H9 (cell line): Measurements from ENCODE around the gene UTP20. TPM values are rescaled to one million over a fixed set of nuclear protein-coding genes. Genes with fewer than 3 reads are reported as not detected.

Experiments
- DNase-seq: peaks from one replicate; pipeline ENCODE4 v3.0.0-alpha.2; 2017
- H2AFZ ChIP-seq: one replicate; pipeline ENCODE4 v1.6.1; 2013; ENCODE audit warnings: mild to moderate bottlenecking, low read length, control low read depth, moderate library complexity
- H2AK5ac ChIP-seq: 2 replicates; pipeline ENCODE4 v1.6.1; 2013; ENCODE audit warnings: low read length, control low read depth, mixed read lengths; ENCODE audit not compliant: insufficient read length
- H2BK120ac ChIP-seq: one replicate; pipeline ENCODE4 v1.6.1; 2013; ENCODE audit warnings: low read depth, mild to moderate bottlenecking, low read length, control low read depth, inconsistent platforms; ENCODE audit not compliant: poor library complexity, severe bottlenecking
- H2BK12ac ChIP-seq: 2 replicates; pipeline ENCODE4 v1.6.1; 2013; ENCODE audit warnings: low read length, control low read depth, mixed read lengths, low read depth; ENCODE audit not compliant: insufficient read length
- H2BK15ac ChIP-seq: 2 replicates; pipeline ENCODE4 v1.6.1; 2013; ENCODE audit warnings: low read depth, low read length, control low read depth
- H2BK20ac ChIP-seq: one replicate; pipeline ENCODE4 v1.6.1; 2013; ENCODE audit warnings: low read depth, mild to moderate bottlenecking, low read length, control low read depth, inconsistent platforms; ENCODE audit not compliant: poor library complexity, severe bottlenecking
- H2BK5ac ChIP-seq: 2 replicates; pipeline ENCODE4 v1.6.1; 2013; ENCODE audit warnings: low read length, control low read depth, mixed read lengths; ENCODE audit not compliant: insufficient read length
- H3K14ac ChIP-seq: 2 replicates; pipeline ENCODE4 v1.6.1; 2013; ENCODE audit warnings: low read length, control low read depth; ENCODE audit not compliant: insufficient read depth
- H3K18ac ChIP-seq: 2 replicates; pipeline ENCODE4 v1.6.1; 2013; ENCODE audit warnings: low read depth, mild to moderate bottlenecking, mixed read lengths, low read length, control low read depth; ENCODE audit not compliant: insufficient read length
- H3K23ac ChIP-seq: 2 replicates; pipeline ENCODE4 v1.6.1; 2013; ENCODE audit warnings: low read length, control low read depth, mixed read lengths, low read depth; ENCODE audit not compliant: insufficient read length
- H3K23me2 ChIP-seq: 2 replicates; pipeline ENCODE4 v1.6.1; 2013; ENCODE audit warnings: low read depth, mild to moderate bottlenecking, mixed read lengths, low read length, control low read depth; ENCODE audit not compliant: insufficient read length, poor library complexity, severe bottlenecking
- H3K27ac ChIP-seq: 2 replicates; pipeline ENCODE4 v1.5.1; 2013; ENCODE audit warnings: low read length, control low read depth, mixed read lengths, low read depth; ENCODE audit not compliant: insufficient read length
- H3K27me3 ChIP-seq: 2 replicates; pipeline ENCODE4 v1.6.1; 2013; ENCODE audit warnings: low read length, control low read depth, inconsistent platforms; ENCODE audit not compliant: insufficient read depth
- H3K4ac ChIP-seq: 2 replicates; pipeline ENCODE4 v1.6.1; 2013; ENCODE audit warnings: low read depth, mild to moderate bottlenecking, control low read depth, inconsistent platforms, low read length, moderate library complexity
- H3K4me1 ChIP-seq: 2 replicates; pipeline ENCODE4 v1.6.1; 2013; ENCODE audit warnings: low read length, control low read depth, inconsistent platforms; ENCODE audit not compliant: insufficient read depth
- H3K4me2 ChIP-seq: 2 replicates; pipeline ENCODE4 v1.6.1; 2013; ENCODE audit warnings: low read length, control low read depth, mixed read lengths; ENCODE audit not compliant: insufficient read length, insufficient read depth
- H3K56ac ChIP-seq: 2 replicates; pipeline ENCODE4 v1.6.1; 2013; ENCODE audit warnings: low read depth, mild to moderate bottlenecking, mixed read lengths, low read length, control low read depth; ENCODE audit not compliant: insufficient read length
- H3K79me1 ChIP-seq: 2 replicates; pipeline ENCODE4 v1.6.1; 2013; ENCODE audit warnings: low read depth, mild to moderate bottlenecking, moderate library complexity, low read length, control low read depth, inconsistent platforms; ENCODE audit not compliant: insufficient read depth, poor library complexity, severe bottlenecking
- H3K79me2 ChIP-seq: 2 replicates; pipeline ENCODE4 v1.6.1; 2013; ENCODE audit warnings: low read length, control low read depth, inconsistent platforms; ENCODE audit not compliant: insufficient read depth
- H3K9ac ChIP-seq: 2 replicates; pipeline ENCODE4 v1.6.1; 2013; ENCODE audit warnings: low read length, control low read depth, mixed read lengths; ENCODE audit not compliant: insufficient read length; ENCODE audit errors: extremely low read depth
- H3K9me3 ChIP-seq: one replicate; pipeline ENCODE4 v1.6.1; 2013; ENCODE audit warnings: low read depth, low read length, inconsistent platforms; ENCODE audit not compliant: control insufficient read depth
- H3T11ph ChIP-seq: one replicate; pipeline ENCODE4 v1.6.1; 2013; ENCODE audit warnings: mild to moderate bottlenecking, low read length, control low read depth, inconsistent platforms
- H4K20me1 ChIP-seq: one replicate; pipeline ENCODE4 v1.6.1; 2013; ENCODE audit not compliant: control insufficient read depth, insufficient read length, insufficient read depth
- H4K5ac ChIP-seq: 2 replicates; pipeline ENCODE4 v1.6.1; 2013; ENCODE audit warnings: low read depth, mild to moderate bottlenecking, mixed read lengths, low read length, control low read depth; ENCODE audit not compliant: insufficient read length
- H4K8ac ChIP-seq: replicated peaks from 2 replicates; pipeline ENCODE4 v1.6.1; 2013; ENCODE audit warnings: low read length, control low read depth, mixed read lengths, low read depth; ENCODE audit not compliant: insufficient read length
- H4K91ac ChIP-seq: 2 replicates; pipeline ENCODE4 v1.6.1; 2013; ENCODE audit warnings: low read depth, mild to moderate bottlenecking, moderate library complexity, mixed read lengths, low read length, control low read depth; ENCODE audit not compliant: insufficient read length
- H3K27ac Mint-ChIP-seq, 3 experiments: 2 replicates in 2 of 3; 3 replicates in 1 of 3; pipeline ENCODE4 v1.8.0; 2020 to 2021; ENCODE audit warnings: mixed read lengths in 3 of 3, mild to moderate bottlenecking in 1 of 3, moderate library complexity in 1 of 3
- H3K27me3 Mint-ChIP-seq: 2 replicates; pipeline ENCODE4 v1.8.0; 2021; ENCODE audit warnings: low read depth, mild to moderate bottlenecking, moderate library complexity, mixed read lengths
- H3K36me3 Mint-ChIP-seq, 3 experiments: 2 replicates in 2 of 3; 3 replicates in 1 of 3; pipeline ENCODE4 v1.8.0; 2020 to 2021; ENCODE audit warnings: low read depth in 3 of 3, mixed read lengths in 3 of 3; ENCODE audit not compliant: insufficient read depth in 1 of 3
- H3K4me1 Mint-ChIP-seq, 2 experiments: 2 replicates each; pipeline ENCODE4 v1.8.0; 2020; ENCODE audit warnings: mixed read lengths in 2 of 2
- H3K4me3 Mint-ChIP-seq, 2 experiments: 2 replicates in 1 of 2; 3 replicates in 1 of 2; pipeline ENCODE4 v1.8.0; 2020 to 2021; ENCODE audit warnings: mild to moderate bottlenecking in 2 of 2, mixed read lengths in 2 of 2, moderate library complexity in 1 of 2
- H3K9me3 Mint-ChIP-seq, 2 experiments: 2 replicates in 1 of 2; 3 replicates in 1 of 2; pipeline ENCODE4 v1.8.0; 2020; ENCODE audit warnings: mild to moderate bottlenecking in 2 of 2, mixed read lengths in 2 of 2, moderate library complexity in 1 of 2
- WGBS: extraction: QIAGEN DNeasy Blood & Tissue Kit; methylation state at CpG from one replicate; pipeline ENCODE4 v1.1.7; 2013; ENCODE audit warnings: missing lambda C conversion rate, low lambda C conversion rate, mixed read lengths; ENCODE audit not compliant: insufficient read length; ENCODE audit errors: extremely low coverage; 5-methylcytosine and 5-hydroxymethylcytosine counted together
- total RNA-seq: library from RNA; stranded (reverse); gene quantifications from 2 replicates; pipeline ENCODE4 v1.2.1, GENCODE V29; 2021
- TF ChIP-seq, protein P1 (sequence below): fragments of 200-600 bp; sonication (generic); conservative IDR thresholded peaks from 3 replicates; pipeline ENCODE4 v1.8.0; 2021; ENCODE audit warnings: antibody characterized with exemption, mild to moderate bottlenecking

Gene UTP20
- total RNA-seq, 1 experiment from 2014 or later, result 38.3 TPM

DNA sequence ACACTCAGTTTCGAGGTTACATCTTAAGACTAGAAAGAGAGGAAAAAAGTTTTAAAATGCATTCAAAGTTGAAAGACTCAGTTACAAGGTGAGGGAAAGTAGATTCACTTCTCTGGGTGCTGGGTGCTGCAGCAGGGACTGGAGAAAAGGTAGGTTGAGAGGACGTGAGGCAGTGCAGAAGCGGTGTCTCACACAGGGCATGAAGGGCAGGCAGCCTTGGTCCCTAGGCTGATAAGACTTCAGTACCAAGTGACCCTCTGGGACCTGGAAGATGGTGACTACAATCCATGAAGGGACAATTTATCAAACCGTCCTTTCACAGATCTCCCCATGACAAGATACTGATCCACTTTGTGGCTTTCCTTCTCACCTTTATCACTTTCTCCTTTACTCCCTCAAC, 22.5 kb upstream of the UTP20 start:
- no peaks in the 10 kb centered on the region for H4K20me1 ChIP-seq
- no peak overlapping the region for H2AK5ac ChIP-seq
- Mint-ChIP-seq H3K4me3 (no peak overlapping the region), H3K27me3 (no peaks in the 10 kb centered on the region), H3K36me3 (no peaks in the 10 kb centered on the region; a peak in 1 of 7 replicates), H3K9me3 (peaks cover 6 to 15% of the 10 kb centered on the region in 2 experiments; a peak in 4 of 5 replicates), H3K4me1 (peaks cover 4 to 6% of the 10 kb centered on the region in 2 experiments), H3K27ac (no peak overlapping the region)
- H2BK12ac ChIP-seq, result no peak overlapping the region
- H3K27ac ChIP-seq, result no peak overlapping the region
- H3K18ac ChIP-seq, result no peak overlapping the region
- no peaks in the 10 kb centered on the region; the same call in 1 of the 2 replicates for H3K4me1 ChIP-seq
- no peak overlapping the region for H3T11ph ChIP-seq
- no peaks in the 10 kb centered on the region for H3K9me3 ChIP-seq
- TF ChIP-seq, protein P1, sequence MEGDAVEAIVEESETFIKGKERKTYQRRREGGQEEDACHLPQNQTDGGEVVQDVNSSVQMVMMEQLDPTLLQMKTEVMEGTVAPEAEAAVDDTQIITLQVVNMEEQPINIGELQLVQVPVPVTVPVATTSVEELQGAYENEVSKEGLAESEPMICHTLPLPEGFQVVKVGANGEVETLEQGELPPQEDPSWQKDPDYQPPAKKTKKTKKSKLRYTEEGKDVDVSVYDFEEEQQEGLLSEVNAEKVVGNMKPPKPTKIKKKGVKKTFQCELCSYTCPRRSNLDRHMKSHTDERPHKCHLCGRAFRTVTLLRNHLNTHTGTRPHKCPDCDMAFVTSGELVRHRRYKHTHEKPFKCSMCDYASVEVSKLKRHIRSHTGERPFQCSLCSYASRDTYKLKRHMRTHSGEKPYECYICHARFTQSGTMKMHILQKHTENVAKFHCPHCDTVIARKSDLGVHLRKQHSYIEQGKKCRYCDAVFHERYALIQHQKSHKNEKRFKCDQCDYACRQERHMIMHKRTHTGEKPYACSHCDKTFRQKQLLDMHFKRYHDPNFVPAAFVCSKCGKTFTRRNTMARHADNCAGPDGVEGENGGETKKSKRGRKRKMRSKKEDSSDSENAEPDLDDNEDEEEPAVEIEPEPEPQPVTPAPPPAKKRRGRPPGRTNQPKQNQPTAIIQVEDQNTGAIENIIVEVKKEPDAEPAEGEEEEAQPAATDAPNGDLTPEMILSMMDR, result no peak
- no peak overlapping the region for H2BK5ac ChIP-seq
- H4K5ac ChIP-seq, result no peak overlapping the region
- no peak overlapping the region for H4K91ac ChIP-seq
- no peak overlapping the region for H2BK120ac ChIP-seq
- no peak overlapping the region for H3K9ac ChIP-seq
- no peak overlapping the region for H2BK15ac ChIP-seq
- H3K23ac ChIP-seq, result no peak overlapping the region
- H2AFZ ChIP-seq, result no peak overlapping the region
- no peak overlapping the region for H3K14ac ChIP-seq
- H3K23me2 ChIP-seq, result no peaks in the 10 kb centered on the region
- no peaks in the 10 kb centered on the region for H3K79me2 ChIP-seq
- no peak overlapping the region for H3K56ac ChIP-seq
- no CpG with 5 or more reads among the region's 4 CpGs for WGBS
- no peak overlapping the region for H2BK20ac ChIP-seq
- no peak for DNase-seq
- no peak overlapping the region for H3K4me2 ChIP-seq
- no peaks in the 10 kb centered on the region for H3K79me1 ChIP-seq
- H4K8ac ChIP-seq, result no peak overlapping the region
- H3K27me3 ChIP-seq, result 0 out of 2 replicates have a peak, but pooled peaks cover 3% of the 10 kb centered on the region
- no peak overlapping the region for H3K4ac ChIP-seq
